Fibroblast of skin of left biceps (primary cell): ENCODE results near the gene GJB4.
A peak's percentile ranks its signal among the peaks of the same experiment; 100 is the strongest.

Experiments used
- DNase-seq, 2 experiments: peaks; one replicate each; pipeline ENCODE4 v3.0.0-alpha.2; 2013; ENCODE audit warnings: low read depth in 2 of 2

GJB4 gene

DNA sequence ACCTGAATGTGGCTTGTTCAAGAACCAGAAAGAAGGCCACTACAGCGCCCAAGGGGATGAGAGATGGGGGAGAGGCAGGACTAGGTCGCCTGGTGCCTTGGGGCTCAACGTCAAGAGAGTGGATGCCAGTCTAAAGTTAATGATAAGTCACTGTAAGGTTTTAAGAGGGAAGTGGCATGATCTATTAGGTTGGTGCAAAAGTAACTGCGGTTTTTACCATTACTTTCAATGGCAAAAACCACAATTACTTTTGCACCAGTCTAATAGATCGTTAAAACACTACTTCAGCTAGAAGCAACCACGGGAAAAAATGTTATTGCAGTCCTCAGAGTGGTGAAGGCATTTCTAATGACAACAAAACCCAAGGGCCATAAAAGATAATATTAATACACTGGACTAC, 18.8 kb downstream of the GJB4 start:
- DNase-seq, result no peak

GRCh38 chr1:34779005-34779404, 19.5 kb downstream of the GJB4 start:
- DNase-seq, result no peak

GRCh38 chr1:34779526-34779925, 20.0 kb downstream of the GJB4 start:
- DNase-seq, result no peak

DNA sequence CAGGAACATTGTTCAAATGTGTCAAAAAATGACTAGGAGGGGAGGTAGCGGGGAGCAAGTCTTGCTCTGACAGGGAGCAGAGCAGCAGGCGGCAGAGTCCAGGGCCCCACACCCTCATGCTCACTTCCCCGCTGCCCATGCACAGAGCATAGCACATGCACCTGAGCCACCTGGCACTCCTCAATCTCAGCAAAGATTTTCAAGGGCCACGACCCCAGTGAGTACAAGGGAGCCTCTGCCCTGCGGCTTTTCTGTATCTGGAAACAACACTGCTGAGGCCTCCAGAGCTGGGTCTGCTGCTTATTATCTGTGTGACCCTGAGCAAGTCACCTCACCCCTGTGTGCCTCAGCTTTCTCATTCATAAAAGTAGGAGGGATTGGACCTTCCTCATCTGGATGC, 20.4 kb downstream of the GJB4 start:
- no peak for DNase-seq

- DNase-seq, result no peak
These were observed 21.0 kb downstream of the GJB4 start for GRCh38 chr1:34780528-34780927.

GRCh38 chr1:34781071-34781843, 21.7 kb downstream of the GJB4 start, which contains the start of gene GJB3:
Gene GJB3, plus strand, starts transcription at chr1:34781214. Its CDS starts 3,549 bp downstream, at chr1:34784763.
- no peak for DNase-seq

- DNase-seq, result no peak
These were observed 22.4 kb downstream of the GJB4 start for GRCh38 chr1:34781844-34782391.

GRCh38 chr1:34784751-34785221, 25.2 kb downstream of the GJB4 start:
- DNase-seq, result no peak

GRCh38 chr1:34785231-34785874, 25.8 kb downstream of the GJB4 start:
- no peak for DNase-seq

DNA sequence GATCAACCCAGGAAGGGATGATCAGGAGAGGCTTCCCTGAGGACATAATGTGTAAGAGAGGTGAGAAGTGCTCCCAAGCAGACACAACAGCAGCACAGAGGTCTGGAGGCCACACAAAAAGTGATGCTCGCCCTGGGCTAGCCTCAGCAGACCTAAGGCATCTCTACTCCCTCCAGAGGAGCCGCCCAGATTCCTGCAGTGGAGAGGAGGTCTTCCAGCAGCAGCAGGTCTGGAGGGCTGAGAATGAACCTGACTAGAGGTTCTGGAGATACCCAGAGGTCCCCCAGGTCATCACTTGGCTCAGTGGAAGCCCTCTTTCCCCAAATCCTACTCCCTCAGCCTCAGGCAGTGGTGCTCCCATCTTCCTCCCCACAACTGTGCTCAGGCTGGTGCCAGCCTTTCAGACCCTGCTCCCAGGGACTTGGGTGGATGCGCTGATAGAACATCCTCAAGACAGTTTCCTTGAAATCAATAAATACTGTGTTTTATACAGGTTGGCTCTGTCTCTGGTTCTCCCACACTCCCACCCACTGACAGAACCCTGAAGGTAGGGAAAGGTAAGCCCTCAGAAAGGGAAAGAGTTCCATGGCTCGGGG, 26.4 kb downstream of the GJB4 start:
- DNase-seq, result no peak

DNA sequence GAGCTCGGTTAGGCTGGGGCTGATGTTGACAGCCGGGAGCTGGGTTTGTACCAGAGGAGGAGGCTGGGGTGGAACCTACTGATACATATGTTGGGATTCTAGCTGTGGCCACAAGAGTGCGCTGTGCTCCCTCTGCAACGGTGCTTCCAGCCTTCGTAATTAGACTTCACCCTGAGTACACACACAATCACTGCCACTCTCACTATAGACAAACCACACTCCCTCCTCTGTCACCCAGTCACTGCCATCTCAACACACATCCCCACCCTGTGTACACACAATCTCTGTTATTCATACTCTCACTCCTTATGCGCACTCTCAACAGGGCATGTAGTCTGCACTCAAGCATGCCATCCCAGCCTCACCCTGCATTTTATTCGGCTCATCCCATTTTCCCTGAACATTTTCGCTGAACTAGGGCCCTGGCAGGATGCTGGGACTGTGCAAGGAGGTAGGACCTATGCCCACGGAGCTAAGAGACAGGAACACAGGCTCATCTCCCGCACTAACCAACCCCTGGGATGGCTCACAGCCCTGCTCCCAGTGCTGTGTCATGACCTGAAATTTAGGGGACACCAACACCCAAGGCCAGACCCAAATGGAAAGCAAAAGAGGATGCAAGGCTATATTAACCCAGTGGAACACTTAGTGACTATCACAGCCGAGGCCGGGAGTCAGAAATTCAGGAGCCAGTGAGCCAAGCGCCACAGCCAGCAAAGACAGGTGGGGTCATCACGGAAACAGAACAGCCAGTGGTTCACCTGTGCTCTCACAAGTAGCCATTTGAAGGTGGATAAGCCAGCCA, 27.2 kb downstream of the GJB4 start:
- DNase-seq, result peak in 1 of 2 experiments; percentile 16

- no peak for DNase-seq
These were observed 28.2 kb downstream of the GJB4 start for GRCh38 chr1:34787461-34788420.

GRCh38 chr1:34790985-34791384, 31.4 kb downstream of the GJB4 start:
- no peak for DNase-seq

DNA sequence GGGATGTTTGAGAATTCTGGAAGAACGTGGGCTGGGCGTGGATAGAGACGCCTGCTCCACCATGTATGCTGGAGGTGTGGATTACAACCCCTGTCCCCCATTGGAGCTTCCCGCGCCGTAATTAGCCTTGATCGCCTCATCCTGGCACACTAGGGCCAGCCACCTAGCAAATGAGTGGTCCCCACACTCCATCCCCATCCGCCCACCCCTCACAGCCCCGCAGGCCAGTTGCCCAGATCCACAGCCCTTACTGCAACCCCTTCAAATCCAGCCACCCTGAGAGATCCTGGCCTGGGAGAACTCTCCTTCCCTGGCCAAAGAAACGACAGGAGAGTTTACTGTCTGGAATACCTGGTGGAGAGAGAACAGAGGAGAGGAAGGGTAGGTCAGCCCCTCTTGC, 32.9 kb downstream of the GJB4 start:
- no peak for DNase-seq

GRCh38 chr1:34792868-34793727, 33.6 kb downstream of the GJB4 start, which contains the start of gene GJA4:
Gene GJA4, plus strand, starts transcription at chr1:34792999. Its CDS starts 1,215 bp downstream, at chr1:34794214.
- no peak for DNase-seq

DNA sequence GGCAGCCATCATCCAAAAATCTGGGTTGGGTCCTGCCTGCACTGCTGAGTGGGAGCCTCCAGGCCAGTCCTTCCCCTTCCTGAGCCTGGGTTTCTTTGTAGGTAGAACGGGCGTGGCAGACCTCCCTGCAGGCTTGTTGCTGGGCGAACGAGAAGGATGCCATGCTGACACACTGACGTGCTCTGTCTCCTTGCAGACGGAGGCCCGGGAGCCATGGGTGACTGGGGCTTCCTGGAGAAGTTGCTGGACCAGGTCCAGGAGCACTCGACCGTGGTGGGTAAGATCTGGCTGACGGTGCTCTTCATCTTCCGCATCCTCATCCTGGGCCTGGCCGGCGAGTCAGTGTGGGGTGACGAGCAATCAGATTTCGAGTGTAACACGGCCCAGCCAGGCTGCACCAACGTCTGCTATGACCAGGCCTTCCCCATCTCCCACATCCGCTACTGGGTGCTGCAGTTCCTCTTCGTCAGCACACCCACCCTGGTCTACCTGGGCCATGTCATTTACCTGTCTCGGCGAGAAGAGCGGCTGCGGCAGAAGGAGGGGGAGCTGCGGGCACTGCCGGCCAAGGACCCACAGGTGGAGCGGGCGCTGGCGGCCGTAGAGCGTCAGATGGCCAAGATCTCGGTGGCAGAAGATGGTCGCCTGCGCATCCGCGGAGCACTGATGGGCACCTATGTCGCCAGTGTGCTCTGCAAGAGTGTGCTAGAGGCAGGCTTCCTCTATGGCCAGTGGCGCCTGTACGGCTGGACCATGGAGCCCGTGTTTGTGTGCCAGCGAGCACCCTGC, 34.7 kb downstream of the GJB4 start:
- DNase-seq, result no peak

- no peak for DNase-seq
These were observed 35.2 kb downstream of the GJB4 start for GRCh38 chr1:34794790-34795180.

DNA sequence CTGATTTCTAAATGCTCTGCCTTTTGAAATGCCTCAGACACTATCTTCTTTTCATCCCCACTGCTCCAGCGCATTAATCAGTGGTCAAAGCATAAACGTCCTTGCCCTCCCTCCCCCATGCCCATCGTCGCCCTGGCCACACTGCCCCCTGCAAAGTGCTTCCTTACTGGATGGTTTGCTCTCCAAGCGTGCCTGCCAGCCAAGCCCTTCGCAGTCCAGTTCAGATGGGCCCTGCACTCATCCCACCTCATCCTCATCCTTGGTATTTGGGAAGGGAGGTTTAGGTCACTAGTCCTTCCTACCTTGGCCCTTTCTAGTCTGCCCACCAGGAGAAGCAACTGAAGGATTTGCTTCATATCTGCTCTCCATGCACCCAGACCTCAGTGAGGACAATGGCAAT, 36.4 kb downstream of the GJB4 start:
- DNase-seq, result no peak

DNA sequence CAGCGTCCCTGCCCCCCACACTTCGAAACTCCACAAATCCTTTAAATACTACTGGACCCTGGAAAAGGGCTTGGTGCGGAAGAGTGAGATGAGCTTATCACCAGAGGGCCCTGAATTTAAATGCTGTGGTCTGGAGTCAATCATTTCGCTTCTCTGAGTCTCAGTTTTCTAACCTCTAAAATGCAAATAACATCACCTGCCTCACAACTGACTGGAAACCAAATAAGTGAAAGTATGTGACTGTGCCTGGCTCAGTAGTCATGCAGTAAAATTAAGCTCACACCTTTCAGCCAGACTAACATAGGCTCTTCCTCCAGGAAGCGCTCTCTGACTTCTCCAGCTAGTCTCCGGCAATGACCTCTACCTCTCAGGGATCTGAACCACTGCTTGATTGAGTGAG, 37.5 kb downstream of the GJB4 start:
- DNase-seq, result no peak
